A673 (cell line): ENCODE data around the gene CD69. TPM values are rescaled to one million over a fixed set of nuclear protein-coding genes. Genes with fewer than 3 reads are reported as not detected.
A peak's percentile ranks its signal among the peaks of the same experiment; 100 is the strongest.

Source experiments
- BruUV-seq: library from RNA; stranded (reverse); fragments of 400-500 nt; replicated peaks from 2 replicates; lab custom pipeline; 2021; lab: Mats Ljungman, UMichigan
- CTCF ChIA-PET: fragments of 300-600 bp; sonication (Branson Sonifier 250); formaldehyde crosslinking; loops from one replicate; lab custom pipeline; 2022; ENCODE audit warnings: antibody characterized with exemption; lab: Charles Lee
- POLR2A ChIA-PET: fragments of 300-600 bp; sonication (Branson Sonifier 250); formaldehyde crosslinking; loops from one replicate; lab custom pipeline; 2022; ENCODE audit warnings: antibody characterized with exemption; ENCODE audit not compliant: low non-redundant PET; lab: Charles Lee
- DNase-seq: peaks from one replicate; pipeline ENCODE4 v3.0.0-alpha.2; 2015; ENCODE audit warnings: low spot score
- H3K27ac ChIP-seq: fragments of 200-600 bp; sonication (generic); 2 replicates; pipeline ENCODE4 v1.5.1; 2016; ENCODE audit warnings: mixed run types, low read depth, mild to moderate bottlenecking, mixed read lengths, antibody characterized with exemption, low read length; ENCODE audit not compliant: poor library complexity, severe bottlenecking
- H3K27me3 ChIP-seq: fragments of 200-600 bp; sonication (generic); replicated peaks from 2 replicates; pipeline ENCODE4 v1.6.1; 2017; ENCODE audit warnings: mixed run types, low read depth, mild to moderate bottlenecking, mixed read lengths, antibody characterized with exemption, low read length; ENCODE audit not compliant: insufficient read depth, poor library complexity
- H3K36me3 ChIP-seq: fragments of 200-600 bp; sonication (generic); 2 replicates; pipeline ENCODE4 v1.6.1; 2016; ENCODE audit warnings: mixed run types, mild to moderate bottlenecking, mixed read lengths, antibody characterized with exemption, low read length; ENCODE audit not compliant: insufficient read depth, poor library complexity, severe bottlenecking
- H3K4me1 ChIP-seq: fragments of 200-600 bp; sonication (generic); 2 replicates; pipeline ENCODE4 v1.6.1; 2017; ENCODE audit warnings: mixed run types, mild to moderate bottlenecking, mixed read lengths, antibody characterized with exemption, low read length; ENCODE audit not compliant: insufficient read depth, poor library complexity, severe bottlenecking
- H3K4me3 ChIP-seq: fragments of 200-600 bp; sonication (generic); 2 replicates; pipeline ENCODE4 v1.5.1; 2016; ENCODE audit warnings: low read depth, mixed run types, mild to moderate bottlenecking, mixed read lengths, low read length; ENCODE audit not compliant: poor library complexity, severe bottlenecking
- H3K9me3 ChIP-seq: fragments of 200-600 bp; sonication (generic); 2 replicates; pipeline ENCODE4 v1.6.1; 2016; ENCODE audit warnings: mixed run types, low read depth, mild to moderate bottlenecking, mixed read lengths, antibody characterized with exemption, low read length; ENCODE audit not compliant: poor library complexity, severe bottlenecking
- CTCF ChIP-seq: fragments of 300-800, 200-600 bp; sonication (generic); conservative IDR thresholded peaks from 2 replicates; pipeline ENCODE4 v1.5.1; 2017; ENCODE audit warnings: low read depth, mild to moderate bottlenecking, antibody characterized with exemption, low read length, moderate library complexity, mixed read lengths
- EZH2 ChIP-seq: fragments of 200-600 bp; sonication (generic); IDR thresholded peaks from 2 replicates; pipeline ENCODE4 v1.6.1; 2017; ENCODE audit warnings: borderline replicate concordance, low read depth, mild to moderate bottlenecking, mixed read lengths, antibody characterized with exemption, low read length; ENCODE audit not compliant: poor library complexity, severe bottlenecking
- intact Hi-C: fragments of 100-400 bp; cut with micrococcal nuclease; formaldehyde crosslinking; loops from one replicate; pipeline ENCODE4 v1.10.0; 2022; ENCODE audit not compliant: unreplicated experiment
- total RNA-seq: library from RNA; stranded (reverse); gene quantifications from 2 replicates; pipeline ENCODE4 v1.2.3, GENCODE V29; 2021

The CD69 gene
- total RNA-seq, 1 experiment from 2014 or later = not detected

- Histone ChIP-seq H3K27ac (no peak overlapping the region), H3K27me3 (no peaks in the 10 kb centered on the region), H3K4me3 (no peak overlapping the region), H3K4me1 (peaks cover 12% of the 10 kb centered on the region), H3K9me3 (no peaks in the 10 kb centered on the region), H3K36me3 (no peaks in the 10 kb centered on the region)
- DNase-seq = peak; percentile 54
- ChIA-PET CTCF (no interaction called here), POLR2A (no interaction called here)
- BruUV-seq = no TSS peak
- TF ChIP-seq CTCF (no peak), EZH2 (no peak)
- intact Hi-C loops = loop anchor here (2.0 kb wide), 1 partner anchor 49 kb away; no protein-coding TSS in a partner anchor
Observed at GRCh38 chr12:9799961-9800360, 39.3 kb upstream of the CD69 start.

- Histone ChIP-seq H3K27me3 (no peaks in the 10 kb centered on the region), H3K4me1 (peaks cover 12% of the 10 kb centered on the region), H3K9me3 (no peaks in the 10 kb centered on the region), H3K27ac (no peak overlapping the region), H3K36me3 (no peaks in the 10 kb centered on the region), H3K4me3 (no peak overlapping the region)
- no TSS peak for BruUV-seq
- DNase-seq = peak; percentile 53
- TF ChIP-seq EZH2 (no peak), CTCF (peak; percentile 50)
- CTCF ChIA-PET = interaction anchor here (0.5 to 1.1 kb wide), 2 partner anchors 47 to 1839 kb away, joined by 3 to 4 read pairs; no protein-coding TSS in a partner anchor
- POLR2A ChIA-PET = no interaction called here
- intact Hi-C loops = loop anchor here (2.0 kb wide), 1 partner anchor 47 kb away; no protein-coding TSS in a partner anchor
Observed at GRCh38 chr12:9797722-9798619, 37.3 kb upstream of the CD69 start.

DNA sequence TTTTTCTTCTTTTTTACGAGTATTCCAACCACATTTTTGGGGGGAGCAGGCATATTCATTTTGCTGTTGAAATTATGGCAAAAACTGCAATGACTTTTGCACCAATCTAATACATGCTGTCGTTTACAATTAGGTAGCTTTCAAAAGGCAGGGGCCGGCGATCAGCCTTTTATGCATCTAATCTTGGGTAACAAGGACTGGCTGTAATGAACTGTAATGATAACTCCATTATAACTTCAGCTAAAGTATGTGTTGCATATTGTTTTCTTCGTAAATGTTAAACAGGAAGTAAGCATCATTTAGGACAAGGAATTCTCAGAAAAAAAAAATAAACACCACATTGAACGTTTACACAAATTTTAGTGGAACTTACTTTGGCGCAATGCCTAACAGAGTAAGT lies 36.3 kb upstream of the CD69 start:
- Histone ChIP-seq H3K9me3 (no peaks in the 10 kb centered on the region), H3K36me3 (no peaks in the 10 kb centered on the region), H3K4me1 (peaks cover 12% of the 10 kb centered on the region), H3K27ac (no peak overlapping the region), H3K4me3 (no peak overlapping the region), H3K27me3 (no peaks in the 10 kb centered on the region)
- TF ChIP-seq CTCF = no peak
- no peak for TF ChIP-seq EZH2
- no TSS peak for BruUV-seq
- POLR2A ChIA-PET = no interaction called here
- CTCF ChIA-PET = no interaction called here
- DNase-seq = peak; percentile 33
- intact Hi-C loops = no loop called here
